Nephron progenitor cell (in vitro differentiated cells): ENCODE measurements around the gene GFPT1.

ENCODE experiments used
- DNase-seq: peaks from one replicate; pipeline ENCODE4 v3.0.0; 2021
- H3K27ac Mint-ChIP-seq: 2 replicates; pipeline ENCODE4 v1.8.0; 2021; ENCODE audit warnings: mild to moderate bottlenecking, moderate library complexity, mixed read lengths
- H3K27me3 Mint-ChIP-seq: 2 replicates; pipeline ENCODE4 v1.8.0; 2021; ENCODE audit warnings: mild to moderate bottlenecking, low read depth, mixed read lengths; ENCODE audit not compliant: poor library complexity
- H3K36me3 Mint-ChIP-seq: 2 replicates; pipeline ENCODE4 v1.8.0; 2021; ENCODE audit warnings: low read depth, mixed read lengths
- H3K4me1 Mint-ChIP-seq: 2 replicates; pipeline ENCODE4 v1.8.0; 2021; ENCODE audit warnings: mixed read lengths
- H3K4me3 Mint-ChIP-seq: 2 replicates; pipeline ENCODE4 v1.8.0; 2021; ENCODE audit warnings: mild to moderate bottlenecking, moderate library complexity, mixed read lengths
- H3K9me3 Mint-ChIP-seq: 2 replicates; pipeline ENCODE4 v1.8.0; 2021; ENCODE audit warnings: mild to moderate bottlenecking, moderate library complexity, mixed read lengths
- CTCF ChIP-seq: fragments of 200-600 bp; sonication (generic); IDR thresholded peaks from 2 replicates; pipeline ENCODE4 v1.5.0; 2021; ENCODE audit warnings: antibody characterized with exemption

Gene GFPT1

DNA sequence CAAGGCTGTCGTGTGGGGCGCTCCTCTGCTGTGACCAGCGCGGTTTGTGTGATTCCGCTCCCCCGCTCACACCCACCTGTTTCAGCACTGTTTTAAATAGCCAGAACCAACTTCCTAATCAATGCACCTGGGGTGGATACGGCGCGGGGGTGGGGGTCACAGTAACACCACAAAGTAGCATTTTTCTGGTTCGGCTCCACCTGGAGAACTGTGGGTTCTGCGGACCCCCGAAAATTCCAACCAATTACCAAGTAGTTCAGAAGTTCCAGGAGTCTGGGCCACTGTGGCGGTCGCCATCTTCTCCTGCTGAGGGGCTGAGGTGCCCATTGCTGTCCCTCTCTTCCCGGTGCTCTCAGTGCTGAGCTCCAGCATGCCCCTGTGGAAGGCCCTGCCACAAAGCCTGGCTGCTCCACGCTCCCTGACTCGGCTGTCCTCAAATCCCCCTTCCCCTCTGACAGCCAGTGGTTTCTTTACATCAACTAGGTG lies 79.4 kb downstream of the GFPT1 start:
- Mint-ChIP-seq H3K27me3 (peaks cover 50% of the 10 kb centered on the region), H3K9me3 (peaks cover 12% of the 10 kb centered on the region), H3K36me3 (peaks cover 6% of the 10 kb centered on the region), H3K4me3 (peak overlapping the region; percentile 77), H3K27ac (no peak overlapping the region), H3K4me1 (peaks cover 28% of the 10 kb centered on the region)
- DNase-seq, result no peak
- no peak for TF ChIP-seq CTCF

DNA sequence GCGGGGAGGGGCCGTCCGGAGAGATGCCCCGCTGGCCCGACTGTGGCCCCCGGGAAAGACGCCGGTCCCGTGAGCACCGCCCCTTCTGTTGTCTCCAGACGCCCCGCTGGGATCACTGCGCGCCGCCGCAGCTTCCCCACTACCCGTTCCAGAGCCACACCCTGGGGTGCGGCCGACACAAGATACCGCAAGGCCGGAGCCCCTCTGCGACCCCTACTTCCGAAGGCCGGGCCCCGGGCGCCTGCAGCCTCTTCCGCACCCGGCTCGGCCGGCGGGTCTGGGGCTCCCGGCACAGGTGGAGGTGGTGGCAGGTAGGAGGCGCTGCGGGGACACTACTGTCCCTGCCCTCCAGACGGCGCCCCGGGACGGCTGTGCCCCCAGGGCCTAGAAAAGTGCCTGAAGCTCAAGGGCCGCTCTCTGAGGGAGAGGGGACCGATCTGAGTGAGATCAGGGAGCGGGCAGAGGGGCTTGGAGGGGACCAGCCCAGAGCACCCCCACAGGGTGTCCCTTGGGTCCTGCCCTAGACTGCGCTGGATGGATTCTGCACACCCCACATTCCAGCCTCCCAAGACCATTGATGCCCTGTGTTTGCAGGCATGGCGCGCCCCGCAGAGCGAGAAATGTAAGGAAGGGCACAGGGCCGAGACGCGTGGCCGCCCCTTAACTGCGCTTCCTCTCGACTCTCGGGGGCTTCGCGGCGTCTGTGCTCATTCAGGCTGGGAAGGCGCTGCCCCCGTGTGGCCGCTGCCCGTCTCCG lies 80.0 kb downstream of the GFPT1 start:
- TF ChIP-seq CTCF, result peak; percentile 79
- Mint-ChIP-seq H3K4me3 (peak overlapping the region; percentile 77), H3K4me1 (peaks cover 28% of the 10 kb centered on the region), H3K27ac (no peak overlapping the region), H3K27me3 (peaks cover 50% of the 10 kb centered on the region), H3K9me3 (peaks cover 7% of the 10 kb centered on the region), H3K36me3 (peaks cover 3% of the 10 kb centered on the region)
- DNase-seq, result peak; percentile 88

GRCh38 chr2:69306393-69306821 lies 80.6 kb downstream of the GFPT1 start:
- Mint-ChIP-seq H3K4me1 (peaks cover 28% of the 10 kb centered on the region), H3K9me3 (peaks cover 5% of the 10 kb centered on the region), H3K4me3 (peak overlapping the region; percentile 77), H3K27me3 (peaks cover 50% of the 10 kb centered on the region), H3K27ac (no peak overlapping the region), H3K36me3 (no peaks in the 10 kb centered on the region)
- DNase-seq, result peak; percentile 42
- no peak for TF ChIP-seq CTCF

GRCh38 chr2:69305712-69306392 lies 81.2 kb downstream of the GFPT1 start:
- Mint-ChIP-seq H3K27ac (no peak overlapping the region), H3K9me3 (peaks cover 5% of the 10 kb centered on the region), H3K4me1 (peaks cover 28% of the 10 kb centered on the region), H3K36me3 (no peaks in the 10 kb centered on the region), H3K4me3 (peak overlapping the region; percentile 77), H3K27me3 (peaks cover 52% of the 10 kb centered on the region)
- no peak for TF ChIP-seq CTCF
- no peak for DNase-seq

GRCh38 chr2:69305166-69305565 lies 81.9 kb downstream of the GFPT1 start:
- Mint-ChIP-seq H3K27me3 (peaks cover 54% of the 10 kb centered on the region), H3K36me3 (no peaks in the 10 kb centered on the region), H3K27ac (no peak overlapping the region), H3K9me3 (peaks cover 5% of the 10 kb centered on the region), H3K4me1 (peaks cover 23% of the 10 kb centered on the region), H3K4me3 (no peak overlapping the region)
- no peak for TF ChIP-seq CTCF
- DNase-seq, result no peak
